WTC11 (cell line): ENCODE data around the gene ZNF326. TPM values are rescaled to one million over a fixed set of nuclear protein-coding genes. Genes with fewer than 3 reads are reported as not detected.

Experiments
- ATAC-seq: fragments of 200-7000 bp; cut with Tn5 transposase; 2 replicates; pipeline ENCODE4 v1.10.0; 2021; ENCODE audit warnings: mild to moderate bottlenecking, moderate library complexity
- CTCF ChIA-PET: fragments of 300-600 bp; sonication (Branson Sonifier 250); formaldehyde crosslinking; loops from one replicate; lab custom pipeline; 2021; ENCODE audit warnings: antibody characterized with exemption; lab: Charles Lee
- POLR2A ChIA-PET: fragments of 350-600 bp; sonication (Branson Sonifier 250); formaldehyde crosslinking; loops from one replicate; lab custom pipeline; 2021; ENCODE audit warnings: antibody characterized with exemption; lab: Charles Lee
- DNase-seq: peaks from one replicate; pipeline ENCODE4 v3.0.0; 2021; ENCODE audit warnings: low spot score
- H3K27ac Mint-ChIP-seq: 2 replicates; pipeline ENCODE4 v1.8.0; 2021; ENCODE audit warnings: mixed read lengths
- H3K27me3 Mint-ChIP-seq: 2 replicates; pipeline ENCODE4 v1.8.0; 2021; ENCODE audit warnings: low read depth, mild to moderate bottlenecking, moderate library complexity, mixed read lengths
- H3K36me3 Mint-ChIP-seq: 2 replicates; pipeline ENCODE4 v1.8.0; 2021; ENCODE audit warnings: mixed read lengths
- H3K4me1 Mint-ChIP-seq: 2 replicates; pipeline ENCODE4 v1.8.0; 2022; ENCODE audit warnings: mixed read lengths
- H3K4me3 Mint-ChIP-seq: 2 replicates; pipeline ENCODE4 v1.8.0; 2021; ENCODE audit warnings: mild to moderate bottlenecking, moderate library complexity, mixed read lengths
- H3K9me3 Mint-ChIP-seq: 2 replicates; pipeline ENCODE4 v1.8.0; 2021; ENCODE audit warnings: mixed read lengths
- ATF3 ChIP-seq: sonication (generic); formaldehyde crosslinking; conservative IDR thresholded peaks from 2 replicates; pipeline ENCODE4 v1.8.1; 2022; ENCODE audit warnings: mild to moderate bottlenecking, missing genetic modification reagents
- CDX4 ChIP-seq: fragments of 250-450 bp; sonication (Bioruptor Pico); IDR thresholded peaks from 2 replicates; pipeline ENCODE4 v1.9.0; 2021; ENCODE audit warnings: moderate library complexity, mild to moderate bottlenecking, inconsistent platforms, borderline replicate concordance
- E2F4 ChIP-seq: sonication (generic); formaldehyde crosslinking; IDR thresholded peaks from 2 replicates; pipeline ENCODE4 v1.8.1; 2022; ENCODE audit warnings: low read depth, mild to moderate bottlenecking, moderate library complexity, missing genetic modification reagents, borderline replicate concordance
- HMGA2 ChIP-seq: fragments of 250-450 bp; sonication (Bioruptor Pico); IDR thresholded peaks from 2 replicates; pipeline ENCODE4 v1.4.0; 2021; ENCODE audit warnings: mild to moderate bottlenecking, moderate library complexity
- IRF1 ChIP-seq: sonication (generic); formaldehyde crosslinking; IDR thresholded peaks from 2 replicates; pipeline ENCODE4 v1.8.0; 2023; ENCODE audit warnings: missing genetic modification reagents
- JAZF1 ChIP-seq: fragments of 250-450 bp; sonication (Bioruptor Pico); IDR thresholded peaks from 2 replicates; pipeline ENCODE4 v1.9.0; 2021; ENCODE audit warnings: moderate library complexity, mild to moderate bottlenecking, inconsistent platforms
- NFATC4 ChIP-seq: fragments of 250-450 bp; sonication (Bioruptor Pico); IDR thresholded peaks from 2 replicates; pipeline ENCODE4 v1.9.0; 2021; ENCODE audit warnings: mild to moderate bottlenecking
- NFE2L1 ChIP-seq: sonication (generic); formaldehyde crosslinking; IDR thresholded peaks from 2 replicates; pipeline ENCODE4 v1.8.1; 2023; ENCODE audit warnings: missing genetic modification reagents
- OVOL2 ChIP-seq: fragments of 250-450 bp; sonication (Bioruptor Pico); IDR thresholded peaks from 2 replicates; pipeline ENCODE4 v1.9.0; 2021; ENCODE audit warnings: mild to moderate bottlenecking, borderline replicate concordance
- PREB ChIP-seq: sonication (generic); formaldehyde crosslinking; IDR thresholded peaks from 2 replicates; pipeline ENCODE4 v1.8.1; 2022; ENCODE audit warnings: mild to moderate bottlenecking, missing genetic modification reagents, moderate library complexity, borderline replicate concordance
- PRRX2 ChIP-seq: fragments of 250-450 bp; sonication (Bioruptor Pico); IDR thresholded peaks from 2 replicates; pipeline ENCODE4 v1.8.0; 2021; ENCODE audit warnings: mild to moderate bottlenecking
- USF1 ChIP-seq: sonication (generic); formaldehyde crosslinking; IDR thresholded peaks from 2 replicates; pipeline ENCODE4 v1.8.0; 2022; ENCODE audit warnings: mild to moderate bottlenecking, missing genetic modification reagents
- ZBTB21 ChIP-seq: sonication (generic); formaldehyde crosslinking; IDR thresholded peaks from 2 replicates; pipeline ENCODE4 v1.8.1; 2023; ENCODE audit warnings: mild to moderate bottlenecking, missing genetic modification reagents, borderline replicate concordance
- ZNF232 ChIP-seq: sonication (generic); formaldehyde crosslinking; IDR thresholded peaks from 2 replicates; pipeline ENCODE4 v1.8.0; 2022; ENCODE audit warnings: mild to moderate bottlenecking, missing genetic modification reagents
- ZNF671 ChIP-seq: fragments of 250-450 bp; sonication (Bioruptor Pico); IDR thresholded peaks from 2 replicates; pipeline ENCODE4 v1.8.0; 2021; ENCODE audit warnings: mild to moderate bottlenecking
- total RNA-seq: library from RNA; stranded (reverse); gene quantifications from 3 replicates; pipeline ENCODE4 v1.2.3, GENCODE V29; 2021
- TF ChIP-seq, protein P1 (sequence below): sonication (generic); formaldehyde crosslinking; IDR thresholded peaks from 2 replicates; pipeline ENCODE4 v1.8.1; 2022; ENCODE audit warnings: missing genetic modification reagents, borderline replicate concordance
- TF ChIP-seq, protein P2 (sequence below): sonication (generic); formaldehyde crosslinking; IDR thresholded peaks from 2 replicates; pipeline ENCODE4 v1.8.1; 2022; ENCODE audit warnings: low read depth, missing genetic modification reagents, borderline replicate concordance
- TF ChIP-seq, protein P3 (sequence below): fragments of 250-450 bp; sonication (Bioruptor Pico); IDR thresholded peaks from 2 replicates; pipeline ENCODE4 v1.9.0; 2021; ENCODE audit warnings: mild to moderate bottlenecking
- TF ChIP-seq, protein P4 (sequence below): sonication (generic); formaldehyde crosslinking; IDR thresholded peaks from 2 replicates; pipeline ENCODE4 v1.8.0; 2022; ENCODE audit warnings: mild to moderate bottlenecking, missing genetic modification reagents

ZNF326 gene
- total RNA-seq, 1 experiment from 2014 or later = 32.7 TPM

GRCh38 chr1:89998306-89998705, 3.4 kb downstream of the ZNF326 start (continued):
- TF ChIP-seq, protein P1, sequence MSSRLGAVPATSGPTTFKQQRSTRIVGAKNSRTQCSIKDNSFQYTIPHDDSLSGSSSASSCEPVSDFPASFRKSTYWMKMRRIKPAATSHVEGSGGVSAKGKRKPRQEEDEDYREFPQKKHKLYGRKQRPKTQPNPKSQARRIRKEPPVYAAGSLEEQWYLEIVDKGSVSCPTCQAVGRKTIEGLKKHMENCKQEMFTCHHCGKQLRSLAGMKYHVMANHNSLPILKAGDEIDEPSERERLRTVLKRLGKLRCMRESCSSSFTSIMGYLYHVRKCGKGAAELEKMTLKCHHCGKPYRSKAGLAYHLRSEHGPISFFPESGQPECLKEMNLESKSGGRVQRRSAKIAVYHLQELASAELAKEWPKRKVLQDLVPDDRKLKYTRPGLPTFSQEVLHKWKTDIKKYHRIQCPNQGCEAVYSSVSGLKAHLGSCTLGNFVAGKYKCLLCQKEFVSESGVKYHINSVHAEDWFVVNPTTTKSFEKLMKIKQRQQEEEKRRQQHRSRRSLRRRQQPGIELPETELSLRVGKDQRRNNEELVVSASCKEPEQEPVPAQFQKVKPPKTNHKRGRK (CRISPR knock-in tag) = no peak
- TF ChIP-seq, protein P2, sequence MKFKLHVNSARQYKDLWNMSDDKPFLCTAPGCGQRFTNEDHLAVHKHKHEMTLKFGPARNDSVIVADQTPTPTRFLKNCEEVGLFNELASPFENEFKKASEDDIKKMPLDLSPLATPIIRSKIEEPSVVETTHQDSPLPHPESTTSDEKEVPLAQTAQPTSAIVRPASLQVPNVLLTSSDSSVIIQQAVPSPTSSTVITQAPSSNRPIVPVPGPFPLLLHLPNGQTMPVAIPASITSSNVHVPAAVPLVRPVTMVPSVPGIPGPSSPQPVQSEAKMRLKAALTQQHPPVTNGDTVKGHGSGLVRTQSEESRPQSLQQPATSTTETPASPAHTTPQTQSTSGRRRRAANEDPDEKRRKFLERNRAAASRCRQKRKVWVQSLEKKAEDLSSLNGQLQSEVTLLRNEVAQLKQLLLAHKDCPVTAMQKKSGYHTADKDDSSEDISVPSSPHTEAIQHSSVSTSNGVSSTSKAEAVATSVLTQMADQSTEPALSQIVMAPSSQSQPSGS (CRISPR knock-in tag) = no peak
- TF ChIP-seq IRF1 (CRISPR knock-in tag) (no peak), ZNF671 (no peak), NFATC4 (CRISPR knock-in tag) (no peak)
- TF ChIP-seq, protein P3, sequence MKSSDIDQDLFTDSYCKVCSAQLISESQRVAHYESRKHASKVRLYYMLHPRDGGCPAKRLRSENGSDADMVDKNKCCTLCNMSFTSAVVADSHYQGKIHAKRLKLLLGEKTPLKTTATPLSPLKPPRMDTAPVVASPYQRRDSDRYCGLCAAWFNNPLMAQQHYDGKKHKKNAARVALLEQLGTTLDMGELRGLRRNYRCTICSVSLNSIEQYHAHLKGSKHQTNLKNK (CRISPR knock-in tag) = no peak

GRCh38 chr1:89999208-89999607, 4.3 kb downstream of the ZNF326 start:
- Mint-ChIP-seq H3K27me3 (no peaks in the 10 kb centered on the region), H3K9me3 (no peaks in the 10 kb centered on the region), H3K36me3 (peaks cover 15% of the 10 kb centered on the region), H3K4me3 (no peak overlapping the region), H3K27ac (no peak overlapping the region), H3K4me1 (peaks cover 39% of the 10 kb centered on the region)
- no peak for ATAC-seq
- no peak for TF ChIP-seq ZNF671
- TF ChIP-seq E2F4 (CRISPR knock-in tag) = no peak
- TF ChIP-seq HMGA2 (CRISPR knock-in tag) = no peak
- no peak for TF ChIP-seq NFATC4 (CRISPR knock-in tag)
- TF ChIP-seq CDX4 (CRISPR knock-in tag) = no peak
- no peak for TF ChIP-seq PRRX2 (CRISPR knock-in tag)
- TF ChIP-seq ZBTB21 (CRISPR knock-in tag) = no peak
- TF ChIP-seq PREB (CRISPR knock-in tag) = no peak
- no peak for TF ChIP-seq ATF3 (CRISPR knock-in tag)
- TF ChIP-seq OVOL2 = no peak
- TF ChIP-seq JAZF1 (CRISPR knock-in tag) = no peak
- no peak for TF ChIP-seq NFE2L1 (CRISPR knock-in tag)
- TF ChIP-seq ZNF232 (CRISPR knock-in tag) = no peak
- no peak for TF ChIP-seq USF1 (CRISPR knock-in tag)
- TF ChIP-seq, protein P3 (CRISPR knock-in tag) = no peak
- TF ChIP-seq, protein P4, sequence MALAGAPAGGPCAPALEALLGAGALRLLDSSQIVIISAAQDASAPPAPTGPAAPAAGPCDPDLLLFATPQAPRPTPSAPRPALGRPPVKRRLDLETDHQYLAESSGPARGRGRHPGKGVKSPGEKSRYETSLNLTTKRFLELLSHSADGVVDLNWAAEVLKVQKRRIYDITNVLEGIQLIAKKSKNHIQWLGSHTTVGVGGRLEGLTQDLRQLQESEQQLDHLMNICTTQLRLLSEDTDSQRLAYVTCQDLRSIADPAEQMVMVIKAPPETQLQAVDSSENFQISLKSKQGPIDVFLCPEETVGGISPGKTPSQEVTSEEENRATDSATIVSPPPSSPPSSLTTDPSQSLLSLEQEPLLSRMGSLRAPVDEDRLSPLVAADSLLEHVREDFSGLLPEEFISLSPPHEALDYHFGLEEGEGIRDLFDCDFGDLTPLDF (CRISPR knock-in tag) = no peak
- POLR2A ChIA-PET = no interaction called here
- DNase-seq = no peak
- CTCF ChIA-PET = no interaction called here
